HCT116 (cell line): ENCODE measurements around the gene NDUFAF4. TPM values are rescaled to one million over a fixed set of nuclear protein-coding genes. Genes with fewer than 3 reads are reported as not detected.

Source experiments
- ATAC-seq: fragments of 200-7000 bp; cut with Tn5 transposase; 2 replicates; pipeline ENCODE4 v1.9.1; 2020; ENCODE audit warnings: mild to moderate bottlenecking, moderate library complexity
- BruUV-seq: library from RNA; stranded (reverse); fragments of 400-500 nt; replicated peaks from 2 replicates; lab custom pipeline; 2021; lab: Mats Ljungman, UMichigan
- CTCF ChIA-PET: fragments of 300-600 bp; sonication (Branson Sonifier 250); formaldehyde crosslinking; loops from one replicate; lab custom pipeline; 2021; ENCODE audit warnings: antibody characterized with exemption; lab: Charles Lee
- POLR2A ChIA-PET: fragments of 300-600, 350-600 bp; sonication (Branson Sonifier 250); formaldehyde crosslinking; loops from one replicate; lab custom pipeline; 2021; ENCODE audit warnings: antibody characterized with exemption; lab: Charles Lee
- RAD21 ChIA-PET, 2 experiments: fragments of 300-600 bp; sonication (Branson Sonifier 250); formaldehyde crosslinking; loops; one replicate each; lab custom pipeline; 2023; ENCODE audit warnings: low total read pairs in 2 of 2; ENCODE audit not compliant: uncharacterized antibody in 2 of 2, unreplicated experiment in 2 of 2, low non-redundant PET in 1 of 2; lab: Charles Lee
- DNase-seq: peaks from one replicate; pipeline ENCODE4 v3.0.0-alpha.2; 2010; ENCODE audit warnings: low read depth, low spot score
- H2AFZ ChIP-seq: fragments of 200-600 bp; shearing (Covaris generic), sonication (generic); 2 replicates; pipeline ENCODE4 v1.6.1; 2017; ENCODE audit warnings: low read depth, mixed run types, mixed read lengths, antibody characterized with exemption, low read length; ENCODE audit not compliant: poor library complexity, severe bottlenecking
- H3K27ac ChIP-seq: 2 replicates; pipeline ENCODE4 v1.5.1; 2012; ENCODE audit warnings: low read depth, low read length
- H3K27me3 ChIP-seq: fragments of 200-600 bp; sonication (generic); 2 replicates; pipeline ENCODE4 v1.6.1; 2016; ENCODE audit warnings: mixed run types, low read length, mixed read lengths; ENCODE audit not compliant: insufficient read depth
- H3K36me3 ChIP-seq, 2 experiments: fragments of 200-500 bp in 1 of 2; fragments of 200-600 bp in 1 of 2; sonication (Bioruptor generic) in 1 of 2; sonication (generic) in 1 of 2; 2 replicates each; pipeline versions ENCODE4 v1.5.1 to v1.6.1; 2014 to 2016; ENCODE audit warnings: low read length in 2 of 2, inconsistent platforms in 1 of 2, mixed read lengths in 1 of 2, mixed run types in 1 of 2; ENCODE audit not compliant: insufficient read depth in 2 of 2, control insufficient read depth in 1 of 2
- H3K4me1 ChIP-seq, 2 experiments: fragments of 200-600 bp in 1 of 2; sonication (generic) in 1 of 2; 2 replicates each; pipeline versions ENCODE4 v1.5.1 to v1.6.1; 2012 to 2017; ENCODE audit warnings: low read length in 2 of 2, inconsistent platforms in 1 of 2, mild to moderate bottlenecking in 1 of 2, mixed read lengths in 1 of 2, mixed run types in 1 of 2, moderate library complexity in 1 of 2; ENCODE audit not compliant: insufficient read depth in 2 of 2, control insufficient read depth in 1 of 2
- H3K4me2 ChIP-seq: fragments of 200-600 bp; sonication (generic); 2 replicates; pipeline ENCODE4 v1.6.1; 2017; ENCODE audit warnings: mixed run types, low read length, mixed read lengths
- H3K4me3 ChIP-seq, 2 experiments: fragments of 200-600 bp in 1 of 2; sonication (generic) in 1 of 2; replicated peaks in 1 of 2; 2 replicates each; pipeline ENCODE4 v1.5.1; 2011 to 2016; ENCODE audit warnings: low read length in 2 of 2, control low read depth in 1 of 2, low read depth in 1 of 2, mild to moderate bottlenecking in 1 of 2, mixed read lengths in 1 of 2, mixed run types in 1 of 2
- H3K79me2 ChIP-seq: fragments of 200-600 bp; sonication (generic); 2 replicates; pipeline ENCODE4 v1.6.1; 2017; ENCODE audit warnings: mild to moderate bottlenecking, mixed run types, low read length, moderate library complexity, mixed read lengths; ENCODE audit not compliant: insufficient read depth
- H3K9ac ChIP-seq: fragments of 200-600 bp; sonication (generic); 2 replicates; pipeline ENCODE4 v1.6.1; 2016; ENCODE audit warnings: low read length, mixed read lengths
- H3K9me2 ChIP-seq: fragments of 200-600 bp; sonication (generic), shearing (Covaris generic); 2 replicates; pipeline ENCODE4 v1.6.1; 2017; ENCODE audit warnings: mixed run types, mild to moderate bottlenecking, moderate library complexity; ENCODE audit not compliant: insufficient read depth
- H3K9me3 ChIP-seq, 2 experiments: fragments of 200-500 bp in 1 of 2; fragments of 200-600 bp in 1 of 2; sonication (Bioruptor generic) in 1 of 2; sonication (generic) in 1 of 2; 2 replicates each; pipeline ENCODE4 v1.6.1; 2014 to 2017; ENCODE audit warnings: low read length in 2 of 2, mixed read lengths in 2 of 2, inconsistent platforms in 1 of 2, low read depth in 1 of 2, mild to moderate bottlenecking in 1 of 2, mixed run types in 1 of 2, moderate library complexity in 1 of 2; ENCODE audit not compliant: control insufficient read depth in 1 of 2, insufficient read depth in 1 of 2
- H4K20me1 ChIP-seq: fragments of 200-600 bp; sonication (generic), shearing (Covaris generic); 2 replicates; pipeline ENCODE4 v1.6.1; 2017; ENCODE audit warnings: mixed run types, mild to moderate bottlenecking, moderate library complexity; ENCODE audit not compliant: insufficient read depth
- CEBPB ChIP-seq: IDR thresholded peaks from 2 replicates; pipeline ENCODE4 v1.6.1; 2012; ENCODE audit warnings: low read depth
- EGR1 ChIP-seq: IDR thresholded peaks from 2 replicates; pipeline ENCODE4 v1.6.1; 2012; ENCODE audit warnings: low read depth
- ELF1 ChIP-seq: IDR thresholded peaks from 2 replicates; pipeline ENCODE4 v1.6.1; 2012; ENCODE audit warnings: low read depth, borderline replicate concordance
- JUND ChIP-seq: IDR thresholded peaks from 2 replicates; pipeline ENCODE4 v1.6.1; 2012
- POLR2AphosphoS5 ChIP-seq: IDR thresholded peaks from 2 replicates; pipeline ENCODE4 v1.6.1; 2011; ENCODE audit warnings: mild to moderate bottlenecking, low read depth, low read length, moderate library complexity
- SP1 ChIP-seq: IDR thresholded peaks from 2 replicates; pipeline ENCODE4 v1.6.1; 2012; ENCODE audit warnings: low read depth
- SRF ChIP-seq: IDR thresholded peaks from 2 replicates; pipeline ENCODE4 v1.6.1; 2012; ENCODE audit warnings: low read depth
- YY1 ChIP-seq: IDR thresholded peaks from 2 replicates; pipeline ENCODE4 v1.6.1; 2011; ENCODE audit warnings: low read length, low read depth, moderate library complexity, mild to moderate bottlenecking; ENCODE audit not compliant: insufficient replicate concordance; ENCODE audit errors: extremely low read depth
- intact Hi-C: fragments of 100-400 bp; cut with micrococcal nuclease; formaldehyde crosslinking; loops from 2 replicates; pipeline ENCODE4 v1.10.0; 2022
- total RNA-seq: library from RNA; stranded (reverse); gene quantifications from one replicate; pipeline ENCODE4 v1.2.1, GENCODE V29; 2021; ENCODE audit not compliant: unreplicated experiment
- TF ChIP-seq, protein P1 (sequence below): IDR thresholded peaks from 2 replicates; pipeline ENCODE4 v1.6.1; 2012
- TF ChIP-seq, protein P2 (sequence below): IDR thresholded peaks from 2 replicates; pipeline ENCODE4 v1.6.1; 2012; ENCODE audit warnings: low read depth

NDUFAF4 gene
- total RNA-seq, 1 experiment from 2014 or later = 62.4 TPM

DNA sequence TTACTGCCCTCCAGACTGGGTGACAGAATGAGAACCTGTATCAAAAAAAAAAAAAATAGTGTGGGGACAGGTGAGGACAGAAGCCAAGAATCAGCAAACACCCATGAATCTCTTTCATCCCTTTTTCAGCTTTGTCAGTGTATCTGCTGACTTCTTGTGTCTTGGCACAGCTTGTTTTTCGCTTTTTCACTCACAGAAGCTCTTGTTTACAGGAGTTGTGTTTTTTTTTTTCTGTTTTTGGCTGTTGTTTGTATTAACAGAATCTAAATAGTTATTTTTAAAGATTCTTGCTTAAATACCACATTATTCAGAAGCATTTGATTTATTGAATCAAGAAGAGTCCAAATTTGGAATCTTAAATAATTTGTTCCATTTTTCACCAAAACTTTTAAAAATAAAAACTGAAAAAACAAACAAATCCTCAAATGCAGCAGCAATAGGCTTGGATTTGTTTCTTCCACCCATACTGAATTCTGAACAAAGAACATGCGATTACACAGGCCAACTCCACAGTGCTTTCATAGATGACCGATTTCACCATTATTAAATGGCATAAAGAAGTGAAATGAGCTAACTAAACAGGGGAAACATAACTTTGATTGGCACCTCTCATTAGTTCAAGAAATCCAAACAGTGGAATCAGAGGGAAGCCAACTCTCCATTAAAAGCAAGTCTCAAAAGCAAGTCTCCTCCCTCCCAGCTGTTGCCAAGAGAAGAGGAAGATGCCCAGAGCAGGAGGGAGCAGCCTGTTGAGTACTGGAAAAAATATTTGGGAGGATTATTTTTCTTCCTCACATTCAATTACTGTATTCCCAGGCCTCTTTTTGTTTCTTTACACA lies 33.3 kb downstream of the NDUFAF4 start:
- no peak overlapping the region for H3K27ac ChIP-seq
- H3K4me1 ChIP-seq = no peaks in the 10 kb centered on the region
- H3K79me2 ChIP-seq = no peaks in the 10 kb centered on the region
- ChIA-PET POLR2A (no interaction called here), RAD21 (no interaction called here), CTCF (no interaction called here)
- ATAC-seq (no peak), DNase-seq (no peak)
- no peak overlapping the region for H3K4me3 ChIP-seq
- no peak overlapping the region for H2AFZ ChIP-seq
- H3K9me2 ChIP-seq = no peaks in the 10 kb centered on the region
- TF ChIP-seq SP1 = no peak
- no peak for TF ChIP-seq ELF1
- TF ChIP-seq POLR2AphosphoS5 = no peak
- TF ChIP-seq, protein P1, sequence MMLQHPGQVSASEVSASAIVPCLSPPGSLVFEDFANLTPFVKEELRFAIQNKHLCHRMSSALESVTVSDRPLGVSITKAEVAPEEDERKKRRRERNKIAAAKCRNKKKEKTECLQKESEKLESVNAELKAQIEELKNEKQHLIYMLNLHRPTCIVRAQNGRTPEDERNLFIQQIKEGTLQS = no peak
- TF ChIP-seq EGR1 = no peak
- TF ChIP-seq, protein P2, sequence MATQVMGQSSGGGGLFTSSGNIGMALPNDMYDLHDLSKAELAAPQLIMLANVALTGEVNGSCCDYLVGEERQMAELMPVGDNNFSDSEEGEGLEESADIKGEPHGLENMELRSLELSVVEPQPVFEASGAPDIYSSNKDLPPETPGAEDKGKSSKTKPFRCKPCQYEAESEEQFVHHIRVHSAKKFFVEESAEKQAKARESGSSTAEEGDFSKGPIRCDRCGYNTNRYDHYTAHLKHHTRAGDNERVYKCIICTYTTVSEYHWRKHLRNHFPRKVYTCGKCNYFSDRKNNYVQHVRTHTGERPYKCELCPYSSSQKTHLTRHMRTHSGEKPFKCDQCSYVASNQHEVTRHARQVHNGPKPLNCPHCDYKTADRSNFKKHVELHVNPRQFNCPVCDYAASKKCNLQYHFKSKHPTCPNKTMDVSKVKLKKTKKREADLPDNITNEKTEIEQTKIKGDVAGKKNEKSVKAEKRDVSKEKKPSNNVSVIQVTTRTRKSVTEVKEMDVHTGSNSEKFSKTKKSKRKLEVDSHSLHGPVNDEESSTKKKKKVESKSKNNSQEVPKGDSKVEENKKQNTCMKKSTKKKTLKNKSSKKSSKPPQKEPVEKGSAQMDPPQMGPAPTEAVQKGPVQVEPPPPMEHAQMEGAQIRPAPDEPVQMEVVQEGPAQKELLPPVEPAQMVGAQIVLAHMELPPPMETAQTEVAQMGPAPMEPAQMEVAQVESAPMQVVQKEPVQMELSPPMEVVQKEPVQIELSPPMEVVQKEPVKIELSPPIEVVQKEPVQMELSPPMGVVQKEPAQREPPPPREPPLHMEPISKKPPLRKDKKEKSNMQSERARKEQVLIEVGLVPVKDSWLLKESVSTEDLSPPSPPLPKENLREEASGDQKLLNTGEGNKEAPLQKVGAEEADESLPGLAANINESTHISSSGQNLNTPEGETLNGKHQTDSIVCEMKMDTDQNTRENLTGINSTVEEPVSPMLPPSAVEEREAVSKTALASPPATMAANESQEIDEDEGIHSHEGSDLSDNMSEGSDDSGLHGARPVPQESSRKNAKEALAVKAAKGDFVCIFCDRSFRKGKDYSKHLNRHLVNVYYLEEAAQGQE = no peak
- TF ChIP-seq SRF = no peak
- no peak for TF ChIP-seq JUND
- no peak for TF ChIP-seq CEBPB
- no peak for TF ChIP-seq YY1
- no peaks in the 10 kb centered on the region for H4K20me1 ChIP-seq
- no peaks in the 10 kb centered on the region for H3K36me3 ChIP-seq
- no peaks in the 10 kb centered on the region for H3K27me3 ChIP-seq
- no peak overlapping the region for H3K9ac ChIP-seq
- no peak overlapping the region for H3K4me2 ChIP-seq
- no peaks in the 10 kb centered on the region for H3K9me3 ChIP-seq
- intact Hi-C loops = no loop called here
- BruUV-seq = no TSS peak
